ENCODE measurements around the gene RFT1.

RFT1 gene

DNA sequence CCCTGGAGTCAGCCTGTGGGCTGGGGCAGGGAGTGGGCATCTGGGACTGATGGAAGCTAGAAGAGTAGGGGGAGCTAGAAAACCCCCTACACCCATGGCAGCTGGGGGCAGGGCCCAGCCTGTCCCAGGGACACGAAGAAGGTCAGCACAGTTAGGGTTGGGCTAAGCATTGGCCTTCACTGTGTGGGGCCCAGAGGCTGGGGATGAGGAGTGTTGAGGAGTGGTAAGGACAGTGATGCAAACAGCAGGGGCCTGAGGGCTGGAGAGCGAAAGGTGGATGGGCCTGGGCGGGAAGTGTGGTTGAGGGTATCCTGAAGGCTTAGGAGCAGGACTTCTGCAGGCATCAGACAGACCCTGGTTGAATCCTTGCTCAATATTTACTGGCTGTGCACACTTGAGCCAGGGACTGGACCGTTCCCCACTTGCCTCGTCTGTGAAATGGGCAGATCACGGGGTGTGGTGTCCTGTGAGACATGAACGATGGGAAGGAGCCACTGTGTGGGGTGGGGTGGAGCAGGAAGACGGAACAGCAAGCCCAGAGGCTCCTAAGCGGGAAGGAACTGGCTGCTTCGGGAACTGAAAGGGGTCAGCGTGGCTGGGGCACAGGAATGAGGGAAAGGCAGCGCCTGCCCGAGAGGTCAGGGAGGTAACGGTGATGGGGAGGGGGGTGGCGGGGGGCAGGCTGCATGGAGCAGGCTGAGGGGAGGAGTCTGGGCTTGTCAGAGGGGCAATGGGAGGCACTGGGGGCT lies 38.1 kb upstream of the RFT1 start:
- no peak for TF ChIP-seq CTCF (conservative IDR thresholded peaks at IDR 0.05; ENCODE audit: low read depth, low read length)
- H3K4me3 ChIP-seq (ENCODE audit: low read length), result no peak overlapping the region
- no peak for DNase-seq (ENCODE audit: low read depth)

DNA sequence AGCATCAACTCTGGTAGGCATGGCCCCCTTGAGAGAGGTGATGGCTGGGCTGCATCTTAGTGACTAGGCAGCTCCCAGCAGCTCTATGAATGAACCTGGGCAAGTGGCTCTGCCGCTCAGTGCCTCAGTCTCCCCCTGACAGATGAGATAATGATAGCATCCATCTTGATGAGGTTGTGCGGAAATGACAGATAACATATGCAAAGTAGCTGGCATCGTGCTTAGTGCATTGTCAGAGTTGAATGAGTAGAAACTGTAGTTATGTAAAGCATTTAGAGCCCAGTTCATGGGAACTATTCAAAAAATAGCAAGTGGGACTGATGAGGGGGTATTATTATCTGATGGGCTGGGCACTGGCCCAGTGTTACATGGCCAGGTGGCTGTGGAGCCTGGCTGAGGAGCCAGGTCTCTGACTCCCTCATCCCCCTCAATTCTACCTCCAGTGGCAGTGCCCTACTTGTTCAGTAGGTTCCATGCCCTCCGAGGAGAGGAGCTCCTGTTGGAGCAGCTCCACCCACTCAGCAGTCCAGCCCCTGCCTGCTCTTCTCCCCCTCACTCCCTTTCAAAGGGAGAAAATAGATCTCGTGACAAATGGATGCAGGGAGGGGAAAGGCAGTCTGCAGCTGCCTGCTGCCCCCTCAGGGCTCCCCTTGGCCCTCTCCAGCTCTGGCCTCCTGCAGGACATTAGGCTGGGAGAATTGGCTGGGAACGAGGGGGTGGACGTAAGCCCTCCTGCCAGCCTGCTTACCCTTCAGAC lies 37.4 kb upstream of the RFT1 start:
- H3K4me3 ChIP-seq (ENCODE audit: low read length), result no peak overlapping the region
- DNase-seq (ENCODE audit: low read depth), result no peak
- TF ChIP-seq CTCF (conservative IDR thresholded peaks at IDR 0.05; ENCODE audit: low read depth, low read length), result no peak

GRCh38 chr3:53166781-53167291 lies 36.6 kb upstream of the RFT1 start:
- H3K4me3 ChIP-seq (ENCODE audit: low read length), result no peak overlapping the region
- no peak for DNase-seq (ENCODE audit: low read depth)
- no peak for TF ChIP-seq CTCF (conservative IDR thresholded peaks at IDR 0.05; ENCODE audit: low read depth, low read length)

- TF ChIP-seq CTCF (conservative IDR thresholded peaks at IDR 0.05; ENCODE audit: low read depth, low read length), result no peak
- H3K4me3 ChIP-seq (ENCODE audit: low read length), result no peak overlapping the region
- DNase-seq (ENCODE audit: low read depth), result no peak
Measured at GRCh38 chr3:53166206-53166605, 36.0 kb upstream of the RFT1 start.

DNA sequence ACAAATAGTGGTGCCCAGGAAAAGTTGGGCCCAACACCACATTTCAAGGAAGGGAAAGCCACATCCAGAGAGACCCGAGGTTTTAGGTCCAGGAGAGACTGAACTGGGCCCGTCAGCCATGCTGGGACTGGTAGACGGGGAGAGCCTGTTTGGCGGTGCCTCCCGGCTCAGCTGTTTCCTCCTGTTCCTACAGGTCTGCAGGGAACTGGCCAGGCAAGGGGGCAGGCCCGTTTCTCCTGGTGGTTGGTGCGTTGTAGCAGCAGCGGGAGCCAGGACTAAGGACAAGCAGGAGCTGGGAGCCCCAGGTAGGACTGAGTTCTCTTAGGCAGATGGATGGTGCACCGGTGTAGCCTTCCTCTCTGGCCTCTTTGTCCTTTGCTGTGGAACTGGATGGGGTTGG lies 34.7 kb upstream of the RFT1 start:
- no peak overlapping the region for H3K4me3 ChIP-seq (ENCODE audit: low read length)
- TF ChIP-seq CTCF (conservative IDR thresholded peaks at IDR 0.05; ENCODE audit: low read depth, low read length), result no peak

GRCh38 chr3:53163444-53164387 lies 33.5 kb upstream of the RFT1 start:
- no peak for TF ChIP-seq CTCF (conservative IDR thresholded peaks at IDR 0.05; ENCODE audit: low read depth, low read length)
- no peak for DNase-seq (ENCODE audit: low read depth)
- H3K4me3 ChIP-seq (ENCODE audit: low read length), result no peak overlapping the region

More for the DNA sequence above, 34.7 kb upstream of the RFT1 start:
- no peak for DNase-seq (ENCODE audit: low read depth)
